Bronchial epithelial cell (primary cell): ENCODE measurements around the gene BUB3. TPM values are rescaled to one million over a fixed set of nuclear protein-coding genes. Genes with fewer than 3 reads are reported as not detected.

Experiments
- total RNA-seq: library from RNA; depleted of rRNA; stranded (reverse); fragments of >200 nt; gene quantifications from 2 replicates; pipeline ENCODE4 v1.2.1, GENCODE V29; 2014

The BUB3 gene
- total RNA-seq, 1 donor from 2014 or later, result 143 TPM

Other genes starting within 250 kb of the BUB3 start
- gene FAM24A, start 243.8 kb upstream of the BUB3 start, total RNA-seq, result not detected in 2 replicates
- gene C10orf88, start 200.2 kb upstream of the BUB3 start, total RNA-seq, result 10.0 and 15.1 TPM in 2 replicates
- gene PSTK, start 174.0 kb upstream of the BUB3 start, total RNA-seq, result 3.7 and 4.2 TPM in 2 replicates
- 1.9 and 2.1 TPM in 2 replicates for gene IKZF5, start 145.6 kb upstream of the BUB3 start, total RNA-seq
- 3.4 and 5.4 TPM in 2 replicates for gene ACADSB, start 145.4 kb upstream of the BUB3 start, total RNA-seq
- 0.13 TPM in 1 of 2 replicates, not detected in the other for gene HMX3, start 18.4 kb upstream of the BUB3 start, total RNA-seq
- gene HMX2, start 6.3 kb upstream of the BUB3 start, total RNA-seq, result not detected in 2 replicates